Smooth muscle cell (in vitro differentiated cells): ENCODE results near the gene ITGAV. TPM values are rescaled to one million over a fixed set of nuclear protein-coding genes. Genes with fewer than 3 reads are reported as not detected.

Experiments used
- DNase-seq: peaks from one replicate; lab custom pipeline; 2025; ENCODE audit not compliant: unreplicated experiment; lab: John Stamatoyannopoulos, UW
- H2AFZ ChIP-seq: fragments of 200-600 bp; sonication (generic); 2 replicates; pipeline ENCODE4 v1.6.0; 2016; ENCODE audit warnings: antibody characterized with exemption, low read depth, mild to moderate bottlenecking
- H3F3A ChIP-seq: fragments of 200-600 bp; sonication (generic); 2 replicates; pipeline ENCODE4 v1.6.0; 2017; ENCODE audit warnings: antibody characterized with exemption, low read depth
- H3K27ac ChIP-seq: fragments of 200-600 bp; sonication (generic); 2 replicates; pipeline ENCODE4 v1.5.1; 2016; ENCODE audit warnings: low read depth, mild to moderate bottlenecking
- H3K27me3 ChIP-seq: fragments of 200-600 bp; sonication (generic); 2 replicates; pipeline ENCODE4 v1.6.1; 2016; ENCODE audit warnings: low read depth, mild to moderate bottlenecking
- H3K36me3 ChIP-seq: fragments of 200-600 bp; sonication (generic); 2 replicates; pipeline ENCODE4 v1.5.1; 2016; ENCODE audit warnings: low read depth
- H3K4me1 ChIP-seq: fragments of 200-600 bp; sonication (generic); 2 replicates; pipeline ENCODE4 v1.5.1; 2016; ENCODE audit warnings: low read depth
- H3K4me2 ChIP-seq: fragments of 200-600 bp; sonication (generic); 2 replicates; pipeline ENCODE4 v1.6.0; 2016; ENCODE audit warnings: mild to moderate bottlenecking
- H3K4me3 ChIP-seq: fragments of 200-600 bp; sonication (generic); 2 replicates; pipeline ENCODE4 v1.5.1; 2016; ENCODE audit warnings: mild to moderate bottlenecking
- H3K79me2 ChIP-seq: fragments of 200-600 bp; sonication (generic); 2 replicates; pipeline ENCODE4 v1.6.0; 2016; ENCODE audit warnings: low read depth, mild to moderate bottlenecking
- H3K9ac ChIP-seq: fragments of 200-600 bp; sonication (generic); 2 replicates; pipeline ENCODE4 v1.6.0; 2016; ENCODE audit warnings: low read depth
- H3K9me3 ChIP-seq: fragments of 200-600 bp; sonication (generic); replicated peaks from 2 replicates; pipeline ENCODE4 v1.5.1; 2016; ENCODE audit warnings: low read depth
- H4K20me1 ChIP-seq: fragments of 200-600 bp; sonication (generic); 2 replicates; pipeline ENCODE4 v1.6.0; 2016; ENCODE audit warnings: low read depth
- CTCF ChIP-seq: fragments of 200-600 bp; sonication (generic); IDR thresholded peaks from 2 replicates; pipeline ENCODE4 v1.5.1; 2017; ENCODE audit warnings: borderline replicate concordance, mild to moderate bottlenecking, antibody characterized with exemption; ENCODE audit not compliant: insufficient read depth, poor library complexity, severe bottlenecking
- WGBS: methylation state at CpG from one replicate; pipeline ENCODE4 v1.1.7; 2016; ENCODE audit warnings: low lambda C conversion rate; 5-methylcytosine and 5-hydroxymethylcytosine counted together
- polyA plus RNA-seq: library from polyadenylated mRNA; unstranded; fragments of >200 nt; fragmentation: Nextera tagmentation; extraction: Ambion mirVana; gene quantifications from 2 replicates; pipeline ENCODE4 v1.2.1, GENCODE V29; 2016
- total RNA-seq: library from RNA; depleted of rRNA; stranded (reverse); fragments of >200 nt; gene quantifications from 2 replicates; pipeline ENCODE4 v1.2.3, GENCODE V29; 2014

ITGAV gene
- total and polyA plus RNA-seq, 2 experiments from 2014 or later: 70.8 to 360 TPM

GRCh38 chr2:186645999-186646398 is 56.1 kb downstream of the ITGAV start:
- Histone ChIP-seq H3K36me3 (peaks cover 42% of the 10 kb centered on the region), H3K4me3 (no peak overlapping the region), H3K4me2 (no peak overlapping the region), H3K4me1 (no peaks in the 10 kb centered on the region), H3K9ac (no peak overlapping the region), H3K27ac (peak overlapping the region; percentile 25), H3K79me2 (peaks cover 17% of the 10 kb centered on the region), H2AFZ (no peak overlapping the region), H3K27me3 (no peaks in the 10 kb centered on the region), H3K9me3 (no peaks in the 10 kb centered on the region), H4K20me1 (peaks cover 10% of the 10 kb centered on the region), H3F3A (peaks cover 20% of the 10 kb centered on the region)
- DNase-seq: no peak
- WGBS: 97% methylated on average over 2 of the region's 2 CpGs
- TF ChIP-seq CTCF: no peak

- Histone ChIP-seq H3K27me3 (no peaks in the 10 kb centered on the region), H3K36me3 (peaks cover 35% of the 10 kb centered on the region), H3K4me2 (no peak overlapping the region), H3K4me1 (no peaks in the 10 kb centered on the region), H4K20me1 (peaks cover 6% of the 10 kb centered on the region), H3F3A (peaks cover 13% of the 10 kb centered on the region), H3K79me2 (peaks cover 18% of the 10 kb centered on the region), H2AFZ (no peak overlapping the region), H3K9ac (no peak overlapping the region), H3K27ac (no peak overlapping the region), H3K4me3 (no peak overlapping the region), H3K9me3 (no peaks in the 10 kb centered on the region)
- DNase-seq: no peak
- no peak for TF ChIP-seq CTCF
- WGBS: 94% methylated on average over 2 of the region's 2 CpGs
Observed at GRCh38 chr2:186648130-186648529, 58.3 kb downstream of the ITGAV start.

- Histone ChIP-seq H3K4me3 (no peak overlapping the region), H3K4me2 (no peak overlapping the region), H4K20me1 (no peaks in the 10 kb centered on the region), H3K36me3 (peaks cover 49% of the 10 kb centered on the region), H3K27me3 (no peaks in the 10 kb centered on the region), H2AFZ (no peak overlapping the region), H3K27ac (no peak overlapping the region), H3K9me3 (no peaks in the 10 kb centered on the region), H3K4me1 (no peaks in the 10 kb centered on the region), H3K79me2 (peaks cover 29% of the 10 kb centered on the region), H3F3A (peaks cover 15% of the 10 kb centered on the region), H3K9ac (no peak overlapping the region)
- 100% methylated on average over 1 of the region's 1 CpG for WGBS
- no peak for DNase-seq
- no peak for TF ChIP-seq CTCF
Observed at GRCh38 chr2:186653511-186653910, 63.7 kb downstream of the ITGAV start.

- Histone ChIP-seq H3K4me2 (no peak overlapping the region), H3K79me2 (peaks cover 35% of the 10 kb centered on the region), H2AFZ (no peak overlapping the region), H3K4me1 (no peaks in the 10 kb centered on the region), H3K9me3 (no peaks in the 10 kb centered on the region), H4K20me1 (peaks cover 6% of the 10 kb centered on the region), H3K9ac (no peak overlapping the region), H3F3A (peaks cover 4% of the 10 kb centered on the region), H3K27ac (no peak overlapping the region), H3K27me3 (no peaks in the 10 kb centered on the region), H3K36me3 (peaks cover 47% of the 10 kb centered on the region), H3K4me3 (no peak overlapping the region)
- no peak for TF ChIP-seq CTCF
- no peak for DNase-seq
Observed at GRCh38 chr2:186659383-186659782, 69.5 kb downstream of the ITGAV start.
